Lower leg skin (tissue), 4 donors: ENCODE data around the gene PSD4. TPM values are rescaled to one million over a fixed set of nuclear protein-coding genes. Genes with fewer than 3 reads are reported as not detected.
A peak's percentile ranks its signal among the peaks of the same experiment; 100 is the strongest.

Source experiments
- DNase-seq, 2 donors: peaks; one replicate each; pipeline ENCODE4 v3.0.0-alpha.2; 2019; ENCODE audit warnings: low spot score in 2 of 2
- H3K4me3 ChIP-seq: fragments of 200-600 bp; sonication (generic); 2 replicates; pipeline ENCODE4 v1.5.1; 2017; ENCODE audit warnings: mild to moderate bottlenecking, low read depth; ENCODE audit not compliant: poor library complexity, severe bottlenecking
- CTCF ChIP-seq, 3 donors: fragments of 450-650 bp; IDR thresholded peaks; one replicate each; pipeline ENCODE4 v1.5.1; 2016; ENCODE audit warnings: antibody characterized with exemption in 3 of 3, mild to moderate bottlenecking in 3 of 3, moderate library complexity in 2 of 3
- POLR2A ChIP-seq, 2 donors: fragments of 450-650 bp; IDR thresholded peaks; one replicate each; pipeline ENCODE4 v1.6.1; 2016 to 2017; ENCODE audit warnings: antibody characterized with exemption in 2 of 2, mild to moderate bottlenecking in 1 of 2, moderate library complexity in 1 of 2
- WGBS, 2 donors: methylation state at CpG; one replicate each; pipeline ENCODE4 v1.1.5; 2018; 5-methylcytosine and 5-hydroxymethylcytosine counted together
- intact Hi-C: fragments of 100-400 bp; cut with DNase I; formaldehyde crosslinking; loops from one replicate; pipeline ENCODE4 v1.15.0; 2023; ENCODE audit warnings: low total_unique reads
- total RNA-seq, 4 donors: library from RNA; depleted of rRNA; stranded (reverse); fragments of >200 nt; gene quantifications; one replicate each; pipeline ENCODE4 v1.1.0, GENCODE V29; 2016

The PSD4 gene
- total RNA-seq, 4 donors from 2014 or later: 58.1 to 99.2 (median 87.6) TPM

GRCh38 chr2:113217455-113218282, 43.9 kb downstream of the PSD4 start:
- intact Hi-C loops: no loop called here
- TF ChIP-seq CTCF (IDR thresholded peaks at IDR 0.05): no peak
- TF ChIP-seq POLR2A (IDR thresholded peaks at IDR 0.05): no peak
- 48 to 73% methylated on average over 15 of the region's 15 CpGs for WGBS, 2 donors
- peak in 1 of 2 donors; percentile 87 for DNase-seq
- no peak overlapping the region for H3K4me3 ChIP-seq

GRCh38 chr2:113218283-113219091, 44.7 kb downstream of the PSD4 start:
- 65 to 75% methylated on average over 8 of the region's 8 CpGs for whole genome bisulfite sequencing, 2 donors
- no peak overlapping the region for H3K4me3 ChIP-seq
- TF ChIP-seq CTCF (IDR thresholded peaks at IDR 0.05) (no peak), POLR2A (IDR thresholded peaks at IDR 0.05) (no peak)
- no peak for DNase-seq
- intact Hi-C loops: no loop called here

GRCh38 chr2:113219092-113219441, 45.3 kb downstream of the PSD4 start:
- H3K4me3 ChIP-seq: no peak overlapping the region
- TF ChIP-seq CTCF (IDR thresholded peaks at IDR 0.05) (no peak), POLR2A (IDR thresholded peaks at IDR 0.05) (no peak)
- intact Hi-C loops: no loop called here
- 92 to 93% methylated on average over 2 of the region's 2 CpGs for WGBS, 2 donors
- no peak for DNase-seq

- no peak for DNase-seq
- intact Hi-C loops: no loop called here
- TF ChIP-seq POLR2A (IDR thresholded peaks at IDR 0.05) (no peak), CTCF (IDR thresholded peaks at IDR 0.05) (no peak)
- H3K4me3 ChIP-seq: no peak overlapping the region
- WGBS, 2 donors: 82 to 83% methylated on average over 5 of the region's 5 CpGs
These were observed 45.7 kb downstream of the PSD4 start for GRCh38 chr2:113219525-113219888.

GRCh38 chr2:113219889-113220641, 46.3 kb downstream of the PSD4 start:
- intact Hi-C loops: no loop called here
- H3K4me3 ChIP-seq: no peak overlapping the region
- 60 to 63% methylated on average over 6 of the region's 6 CpGs for WGBS, 2 donors

More at GRCh38 chr2:113219889-113220641, 46.3 kb downstream of the PSD4 start:
- TF ChIP-seq POLR2A (IDR thresholded peaks at IDR 0.05) (no peak), CTCF (IDR thresholded peaks at IDR 0.05) (no peak)
- DNase-seq: peak; percentile 68 to 93
